HG03039 (cell line): Measurements from ENCODE around the gene AMIGO3.
"Not testable (repeated sequence)": the region's sequence is repeated elsewhere in the genome, so short reads cannot be mapped to it uniquely, and the experiment has no call there.

ENCODE experiments used
- ATAC-seq: cut with Tn5 transposase; IDR thresholded peaks from one replicate; pipeline ENCODE4 v1.9.1; 2021; ENCODE audit warnings: mild to moderate bottlenecking, moderate library complexity; ENCODE audit not compliant: unreplicated experiment

AMIGO3 gene

DNA sequence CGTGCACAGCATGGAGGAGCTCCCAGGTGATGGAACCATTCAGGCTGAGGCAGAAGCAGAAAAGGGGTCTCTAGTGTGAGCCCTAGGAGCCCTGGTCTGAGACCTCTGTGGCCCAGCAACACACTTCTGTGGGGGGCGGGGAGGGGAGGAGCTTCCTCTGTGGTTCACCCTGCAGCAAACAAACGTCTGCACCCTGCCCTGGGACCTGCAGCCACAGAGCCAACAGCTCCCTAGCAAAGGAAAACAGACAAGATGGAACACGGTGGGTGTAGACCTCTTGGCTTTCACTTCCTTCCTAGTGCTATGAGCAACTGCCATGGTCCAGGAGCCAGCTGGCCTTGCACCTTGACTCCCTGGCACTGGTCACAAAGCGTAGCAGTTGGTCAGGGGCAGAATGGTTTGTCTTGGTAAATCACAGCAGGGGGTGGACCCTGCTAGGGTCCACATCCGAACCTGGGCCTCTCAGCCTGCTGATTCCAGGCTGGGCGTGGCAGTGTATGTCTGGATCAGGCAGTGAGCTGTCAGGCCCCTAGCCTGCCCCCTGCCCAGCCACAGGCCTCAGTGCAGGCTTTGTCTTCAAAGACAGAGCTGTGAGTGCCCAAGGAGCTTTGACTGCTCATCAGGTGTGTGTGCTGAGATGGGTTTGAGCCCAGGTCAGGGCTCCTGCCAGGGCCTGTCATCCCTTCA lies 6.7 kb downstream of the AMIGO3 start:
- no peak for ATAC-seq

DNA sequence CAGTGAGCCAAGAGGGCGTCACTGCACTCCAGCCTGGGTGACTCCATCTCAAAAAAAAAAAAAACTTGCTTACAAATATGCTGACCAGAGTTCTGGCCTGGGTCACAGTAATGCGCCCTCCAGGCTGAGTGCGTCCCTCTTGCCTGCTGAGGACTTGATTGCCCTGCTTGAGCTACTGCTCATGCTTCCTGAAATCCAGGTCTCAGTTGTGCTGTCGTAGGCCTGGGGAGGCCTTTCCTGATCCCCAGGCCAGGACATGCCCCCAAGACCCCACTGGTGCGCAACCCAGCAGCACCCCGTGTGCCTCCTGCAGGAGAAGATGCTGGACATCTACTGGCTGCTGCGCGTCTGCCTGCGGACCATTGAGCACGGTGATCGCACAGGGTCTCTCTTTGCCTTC lies 7.3 kb downstream of the AMIGO3 start:
- ATAC-seq, result no peak

DNA sequence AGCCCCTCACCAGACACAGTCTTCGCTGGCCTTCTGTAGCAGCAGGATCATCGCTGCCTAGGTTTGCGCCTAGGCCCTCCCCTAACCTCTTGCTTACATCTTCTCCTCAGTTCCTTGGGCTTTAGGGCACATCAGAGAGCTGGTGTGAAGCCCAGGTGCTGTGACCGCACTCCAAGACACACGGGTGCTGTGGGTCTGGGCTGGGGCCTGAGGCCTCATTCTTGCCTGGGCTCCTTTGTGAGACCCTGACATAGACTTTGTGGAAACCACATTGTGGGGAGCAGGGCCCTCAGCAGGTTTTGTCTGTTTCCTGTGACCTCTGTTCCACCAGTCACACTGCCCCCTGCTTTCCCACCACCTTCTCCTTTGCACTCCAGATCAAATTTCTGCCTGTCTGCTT lies 8.0 kb downstream of the AMIGO3 start:
- ATAC-seq, result no peak

DNA sequence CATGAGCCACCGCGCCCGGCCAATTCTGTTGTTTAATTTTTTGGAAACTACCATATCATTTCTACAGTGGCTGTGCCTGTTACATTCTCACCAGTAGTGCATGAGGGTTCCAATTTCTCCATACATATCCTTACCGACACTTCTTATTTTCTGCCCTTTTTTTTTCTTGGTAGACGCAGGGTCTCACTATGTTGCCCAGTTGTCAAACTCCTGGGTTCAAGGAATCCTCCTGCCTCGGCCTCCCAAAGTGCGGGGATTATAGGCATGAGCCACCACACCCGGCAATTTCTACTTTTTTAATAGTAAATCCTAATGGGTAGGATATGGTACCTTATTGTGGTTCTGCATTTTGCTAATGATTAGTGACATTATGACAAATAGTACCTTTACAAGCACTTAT lies 9.6 kb downstream of the AMIGO3 start:
- no peak for ATAC-seq

DNA sequence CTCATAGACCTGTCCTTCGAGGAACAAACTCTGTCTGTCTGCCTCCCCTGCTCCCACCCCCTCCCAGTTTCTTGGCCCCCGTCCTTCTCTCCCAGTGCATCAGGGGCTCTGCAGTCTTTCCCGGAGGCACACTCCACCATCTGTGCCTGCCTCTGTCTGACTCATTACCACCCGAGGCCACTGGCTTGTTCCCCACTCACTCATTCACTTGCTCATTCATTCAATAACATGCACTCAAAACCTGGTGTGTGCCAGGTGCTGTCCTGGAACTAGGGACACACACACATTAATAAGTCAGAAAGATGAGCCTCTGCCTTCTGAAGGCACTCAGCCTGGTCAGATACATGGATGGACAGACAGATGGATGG lies 12.4 kb downstream of the AMIGO3 start:
- no peak for ATAC-seq

DNA sequence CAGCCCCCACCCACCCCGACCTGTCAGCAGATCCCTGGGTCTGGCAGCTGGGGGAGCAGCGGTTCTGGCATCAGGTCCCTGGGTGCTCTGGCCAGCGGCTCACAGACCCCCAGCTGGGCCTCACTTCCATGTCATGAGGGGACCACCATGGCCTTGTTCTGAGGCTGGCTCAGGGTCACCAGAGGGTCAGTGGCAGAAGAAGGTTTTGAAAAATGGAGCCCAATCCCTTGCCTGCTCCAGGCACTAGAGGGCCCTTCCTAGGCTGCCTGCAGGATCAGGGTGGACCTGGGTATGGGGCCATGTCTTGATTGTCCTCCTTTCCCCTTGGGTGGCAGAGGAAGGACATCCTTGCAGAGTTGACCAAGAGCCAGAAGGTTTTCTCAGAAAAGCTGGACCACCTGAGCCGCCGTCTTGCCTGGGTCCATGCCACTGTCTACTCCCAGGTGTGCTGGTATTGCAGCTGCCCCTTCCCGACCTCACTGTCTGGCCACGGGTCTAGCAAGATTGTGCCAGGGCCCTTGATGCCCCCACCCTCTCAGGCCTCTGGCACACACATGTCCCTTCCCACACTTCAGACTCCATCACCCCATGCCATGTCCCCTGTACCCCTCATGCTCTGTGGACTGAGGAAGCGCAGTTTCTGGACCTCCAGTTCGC lies 12.9 kb downstream of the AMIGO3 start:
- ATAC-seq, result no peak

DNA sequence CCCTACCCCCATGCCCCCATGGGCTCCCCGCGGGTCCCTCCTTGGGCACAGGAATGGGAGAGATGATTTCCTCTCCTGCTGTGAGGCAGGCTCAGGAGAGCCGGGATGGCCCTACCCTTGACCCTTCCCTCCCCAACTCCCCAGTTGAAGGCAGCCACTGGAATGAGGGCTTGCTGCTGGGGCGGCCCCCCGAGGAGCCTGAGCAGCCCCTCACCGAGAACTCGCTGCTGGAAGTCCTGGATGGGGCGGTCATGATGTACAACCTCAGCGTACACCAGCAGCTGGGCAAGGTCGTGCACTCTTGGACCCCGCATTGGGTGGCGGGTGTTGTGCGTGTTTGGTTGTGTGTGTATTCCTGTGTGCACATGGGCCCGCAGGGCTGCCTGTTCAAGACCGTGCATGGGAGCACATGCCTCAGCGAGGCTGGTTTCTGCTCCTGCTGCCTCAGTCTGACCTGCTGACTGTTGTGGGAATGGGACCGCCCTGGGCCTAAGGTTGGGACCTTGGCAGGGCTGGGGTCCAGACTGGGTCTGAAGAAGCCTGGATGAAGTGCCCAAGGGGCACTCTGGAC lies 14.0 kb downstream of the AMIGO3 start:
- ATAC-seq, result no peak

DNA sequence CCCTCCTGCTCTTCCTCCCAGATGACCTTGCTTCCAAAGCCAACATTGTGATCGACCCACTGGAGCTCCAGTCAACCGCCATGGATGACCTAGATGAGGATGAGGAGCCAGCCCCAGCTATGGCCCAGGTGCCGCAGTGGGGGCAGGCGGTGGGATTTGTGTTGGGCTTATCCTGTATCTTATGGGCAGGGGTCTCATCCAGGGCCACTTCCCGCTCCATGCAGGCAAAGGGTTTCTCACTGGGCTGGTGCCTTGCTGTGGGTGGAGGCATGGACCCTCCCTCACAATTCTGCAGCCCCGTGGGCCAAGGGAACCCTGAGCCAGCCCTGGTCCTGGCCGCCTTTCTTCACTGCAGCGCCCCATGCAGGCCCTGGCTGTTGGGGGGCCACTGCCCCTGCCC lies 14.9 kb downstream of the AMIGO3 start:
- ATAC-seq, result no peak

DNA sequence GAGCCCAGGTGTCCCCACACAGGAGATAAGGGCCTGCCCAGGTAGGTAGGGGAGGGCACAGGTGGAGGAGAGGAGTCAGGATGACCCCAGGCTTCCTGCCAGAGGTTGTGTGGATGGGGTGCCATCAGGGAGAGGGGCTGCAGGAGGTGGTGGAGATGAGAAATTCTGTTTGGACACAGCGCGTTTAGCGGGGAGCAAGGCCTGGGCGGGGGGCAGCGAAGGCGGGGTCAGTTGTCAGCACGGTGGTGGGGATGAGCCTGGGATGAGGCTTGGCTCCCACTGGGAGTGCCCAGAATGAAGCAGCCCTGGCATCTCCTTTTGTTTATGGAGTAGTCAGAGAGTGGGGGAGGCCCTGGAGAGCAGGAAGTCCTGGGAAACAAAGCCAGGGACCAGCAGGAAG lies 15.5 kb downstream of the AMIGO3 start:
- ATAC-seq, result no peak

DNA sequence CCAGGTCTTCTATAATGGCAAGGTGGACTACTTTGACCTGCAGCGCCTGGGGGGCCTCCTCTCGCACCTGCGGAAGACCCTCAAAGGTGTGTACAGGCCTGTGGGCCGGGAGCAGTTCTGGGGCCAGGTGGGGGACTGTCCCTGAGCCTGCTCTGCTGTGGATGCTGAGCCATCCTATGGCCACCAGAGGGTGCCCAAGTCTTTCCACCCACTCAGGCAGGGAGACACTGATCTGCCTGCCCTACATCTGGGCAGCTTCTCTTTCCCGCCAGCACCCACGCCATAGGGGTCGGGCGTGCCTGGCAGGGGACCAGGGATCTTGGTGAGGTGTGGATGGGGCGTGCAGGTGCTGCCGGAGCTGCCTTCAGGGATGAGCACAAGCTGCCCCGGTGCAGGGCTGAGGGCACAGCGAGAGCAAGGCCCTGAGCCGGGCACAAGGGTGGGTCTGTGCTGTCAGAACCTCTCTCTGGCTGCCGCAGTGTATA lies 16.0 kb downstream of the AMIGO3 start:
- no peak for ATAC-seq

DNA sequence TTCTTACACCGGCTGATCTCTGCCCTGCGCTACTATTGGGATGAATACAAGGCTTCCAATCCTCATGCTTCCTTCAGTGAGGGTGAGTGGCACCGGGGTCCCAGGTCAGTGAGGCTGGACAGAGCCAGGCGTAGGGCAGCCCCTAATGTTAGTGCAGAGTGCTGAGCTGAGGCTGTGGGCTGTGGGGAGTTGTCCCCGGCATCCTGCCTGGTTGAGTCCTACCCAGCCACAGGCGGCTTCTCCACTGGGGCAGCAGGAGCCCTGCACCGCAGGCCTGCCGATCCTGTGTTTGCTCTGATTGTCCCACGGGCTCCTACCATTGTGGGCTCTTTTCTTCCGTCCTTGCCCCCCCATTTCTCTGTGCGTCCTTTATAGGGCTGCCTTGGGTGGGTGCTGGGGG lies 16.8 kb downstream of the AMIGO3 start:
- no peak for ATAC-seq

DNA sequence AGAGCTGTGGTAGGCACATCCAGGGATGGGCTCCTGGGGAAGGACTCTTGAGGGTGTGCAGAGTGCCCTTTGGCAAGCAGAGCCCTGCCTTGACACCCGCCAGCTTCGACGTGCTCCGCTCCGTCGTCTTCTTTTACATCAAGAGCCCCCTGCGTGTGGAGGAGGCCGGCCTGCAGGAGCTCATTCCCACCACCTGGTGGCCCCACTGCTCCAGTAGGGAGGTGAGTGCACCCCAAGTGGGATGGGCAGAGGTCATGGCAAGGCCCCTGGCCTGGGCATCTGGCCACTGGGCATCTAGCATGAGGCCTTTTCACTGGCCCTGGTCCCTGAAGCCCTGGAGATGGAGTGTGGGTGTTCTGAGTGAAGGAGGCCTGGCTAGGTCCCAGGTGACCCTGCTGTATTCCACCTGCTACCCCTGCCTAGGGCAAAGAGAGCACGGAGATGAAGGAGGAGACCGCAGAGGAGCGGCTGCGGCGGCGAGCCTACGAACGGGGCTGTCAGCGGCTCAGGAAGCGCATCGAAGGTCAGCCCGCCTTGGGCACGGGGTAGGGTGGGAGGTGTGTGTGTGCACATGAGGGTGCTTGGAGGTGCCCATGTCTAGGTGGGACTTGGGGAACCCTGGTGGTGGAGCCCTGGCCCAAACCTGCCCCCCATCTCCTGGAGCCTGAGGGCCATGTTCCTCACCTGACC lies 18.0 kb downstream of the AMIGO3 start:
- ATAC-seq, result no peak

DNA sequence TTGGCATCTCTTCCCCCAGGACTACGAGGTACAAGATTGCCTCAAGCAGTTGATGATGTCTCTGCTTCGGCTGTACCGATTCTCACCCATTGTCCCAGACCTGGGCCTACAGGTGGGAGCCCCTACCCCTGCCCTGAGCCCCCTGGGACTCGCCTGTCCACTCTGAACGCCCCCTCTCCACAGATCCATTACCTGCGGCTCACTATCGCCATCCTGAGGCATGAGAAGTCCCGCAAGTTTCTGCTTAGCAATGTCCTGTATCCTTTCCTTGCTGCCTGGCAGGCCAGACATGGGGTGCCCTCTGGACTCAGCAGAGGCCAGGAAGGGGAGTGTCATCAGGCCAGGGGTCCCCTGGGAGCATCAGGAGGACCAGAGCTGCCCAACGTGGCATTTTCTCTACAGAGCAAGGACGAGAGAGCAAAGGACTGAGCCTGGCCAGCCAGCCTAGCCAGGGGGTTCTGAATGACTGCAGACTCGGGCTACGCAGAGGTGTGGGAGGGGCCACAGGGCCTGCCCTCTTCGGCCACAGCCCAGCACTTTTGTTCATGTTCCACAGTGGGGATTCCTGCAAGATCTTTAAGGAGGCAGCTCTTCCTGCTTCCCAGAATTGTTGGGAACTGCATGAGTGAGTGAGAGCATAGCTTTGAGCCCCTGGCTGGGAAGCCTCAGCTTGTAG lies 18.9 kb downstream of the AMIGO3 start:
- ATAC-seq, result no peak

DNA sequence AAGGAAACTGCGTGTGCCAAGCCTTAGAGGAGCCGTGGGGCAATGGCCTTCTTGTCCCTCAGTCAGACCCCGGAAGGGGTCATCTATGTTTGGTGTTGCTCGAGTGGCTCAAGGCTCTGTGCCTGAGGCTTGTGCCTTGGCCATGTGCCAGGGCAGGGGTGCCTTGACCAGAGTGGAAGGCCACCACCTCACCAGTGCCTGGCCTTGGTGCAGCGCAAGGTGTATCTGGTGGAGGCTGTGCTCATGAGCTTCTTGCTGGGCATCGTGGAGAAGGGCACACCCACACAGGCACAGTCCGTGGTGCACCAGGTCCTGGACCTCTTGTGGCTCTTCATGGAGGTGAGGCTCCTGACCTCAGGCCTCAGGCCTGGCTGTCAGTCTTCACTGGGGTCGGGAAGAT lies 19.5 kb downstream of the AMIGO3 start:
- ATAC-seq, result no peak

DNA sequence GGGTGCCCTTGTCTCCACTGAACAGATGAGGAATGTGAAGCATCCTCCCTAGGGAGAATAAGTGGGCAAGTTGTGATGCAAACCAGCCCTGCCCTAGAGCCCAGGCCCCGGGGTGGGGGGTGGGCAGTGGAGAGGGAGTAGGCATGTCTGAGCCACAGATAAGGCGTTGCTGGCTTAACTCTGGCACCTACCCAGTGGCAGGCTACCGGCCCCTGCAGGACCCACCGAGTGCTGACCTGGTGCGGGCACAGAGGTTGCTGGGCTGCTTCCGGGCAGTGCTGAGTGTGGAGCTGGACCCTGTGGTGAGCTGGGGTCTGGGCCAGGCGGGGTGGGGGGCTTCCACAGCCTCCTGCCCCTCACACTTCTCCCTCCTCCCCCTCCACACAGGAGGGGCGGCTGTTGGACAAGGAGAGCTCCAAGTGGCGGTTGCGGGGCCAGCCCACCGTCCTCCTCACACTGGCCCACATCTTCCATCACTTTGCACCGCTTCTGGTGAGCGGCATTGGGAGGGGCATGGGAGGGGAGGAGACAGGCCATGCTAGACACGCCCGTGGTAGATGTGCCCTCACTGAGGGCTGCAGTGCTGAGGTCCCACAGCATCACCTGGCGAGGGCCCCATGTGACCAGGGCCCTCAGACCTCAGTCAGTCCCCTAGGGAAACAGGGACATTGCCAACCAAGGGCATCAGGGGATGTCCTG lies 20.1 kb downstream of the AMIGO3 start:
- ATAC-seq, result no peak

DNA sequence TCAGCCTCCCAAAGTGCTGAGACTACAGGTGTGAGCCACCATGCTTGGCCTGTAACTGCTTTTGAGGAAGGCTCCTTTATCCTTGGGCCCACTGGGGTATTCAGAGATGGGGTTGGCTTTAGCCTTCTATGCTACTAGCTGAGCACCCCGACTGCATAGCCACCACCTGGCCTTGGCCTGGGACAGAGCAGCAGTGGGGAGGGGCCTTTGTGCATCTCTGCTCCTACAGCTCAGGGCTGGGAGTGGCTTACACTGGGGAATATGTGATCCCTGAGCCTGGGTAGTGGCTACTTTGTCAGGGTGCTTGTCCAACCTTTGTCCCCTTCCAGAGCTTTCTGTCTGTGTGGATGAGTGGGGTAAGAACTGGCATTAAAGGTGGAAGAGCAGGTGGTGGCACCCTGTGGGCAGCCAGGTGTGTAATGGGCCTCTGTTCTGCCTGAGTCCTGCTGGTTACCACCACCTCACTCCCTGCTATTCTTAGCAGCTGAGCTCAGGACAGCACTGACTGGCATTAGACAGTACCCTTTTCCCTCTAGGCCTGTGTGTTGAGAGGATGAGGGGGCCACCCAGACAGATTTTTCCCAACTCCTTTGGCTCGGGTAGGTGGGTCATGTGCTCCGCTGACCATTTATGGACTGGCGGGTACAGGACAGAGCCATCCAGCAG lies 24.0 kb downstream of the AMIGO3 start:
- ATAC-seq, result not testable (repeated sequence)

DNA sequence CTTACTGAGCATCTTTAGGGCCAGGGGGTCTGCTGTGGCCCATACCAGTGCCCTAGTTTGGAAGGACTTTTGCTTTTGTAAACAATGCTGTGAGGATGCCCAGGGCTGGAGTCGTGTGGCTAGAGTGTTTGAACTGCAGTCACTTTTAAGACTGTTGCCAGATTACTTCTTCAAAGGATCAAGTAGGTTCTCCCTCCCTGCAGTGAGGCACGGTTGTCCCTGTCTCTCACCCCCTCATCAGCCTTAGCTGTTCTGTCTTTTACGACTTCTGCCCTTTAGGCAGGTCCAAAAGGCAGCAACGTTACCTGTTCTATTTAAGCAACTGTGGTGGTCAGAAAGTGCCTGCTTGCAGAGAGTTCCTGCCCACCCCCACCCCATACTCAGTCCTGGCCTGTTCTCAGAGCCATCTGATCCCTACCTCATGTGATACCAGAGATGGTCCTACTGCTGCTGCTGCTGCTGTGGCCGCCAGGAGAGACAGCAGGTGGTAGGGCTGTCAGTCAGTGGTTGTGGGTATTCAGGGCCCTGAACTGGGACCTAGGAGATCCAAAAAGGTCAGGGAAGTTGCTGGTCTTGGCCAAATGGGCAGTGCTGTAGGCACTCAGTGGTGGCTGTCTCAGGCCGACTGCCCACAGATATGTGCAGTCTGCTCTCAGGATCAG lies 24.9 kb downstream of the AMIGO3 start:
- not testable (repeated sequence) for ATAC-seq

DNA sequence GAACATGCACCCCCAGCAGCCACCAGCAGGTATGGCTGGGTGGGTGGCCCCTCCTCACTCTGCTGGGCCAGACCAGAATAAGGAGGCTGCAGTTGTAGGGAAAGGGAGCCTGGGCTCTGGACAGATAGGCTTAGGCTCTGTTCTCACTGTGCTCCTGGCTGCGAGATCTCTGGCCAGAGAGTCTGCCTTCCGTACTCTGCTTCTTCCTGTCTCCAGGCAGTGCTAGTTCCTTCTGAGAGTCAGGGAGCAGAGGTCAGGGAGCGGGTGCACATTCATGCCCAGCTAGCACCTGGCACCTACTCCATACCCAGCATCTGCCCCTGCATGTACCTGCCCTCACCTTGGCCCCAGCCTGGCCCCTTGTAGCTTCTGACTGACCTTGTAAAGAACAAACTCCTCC lies 28.0 kb downstream of the AMIGO3 start:
- not testable (repeated sequence) for ATAC-seq

DNA sequence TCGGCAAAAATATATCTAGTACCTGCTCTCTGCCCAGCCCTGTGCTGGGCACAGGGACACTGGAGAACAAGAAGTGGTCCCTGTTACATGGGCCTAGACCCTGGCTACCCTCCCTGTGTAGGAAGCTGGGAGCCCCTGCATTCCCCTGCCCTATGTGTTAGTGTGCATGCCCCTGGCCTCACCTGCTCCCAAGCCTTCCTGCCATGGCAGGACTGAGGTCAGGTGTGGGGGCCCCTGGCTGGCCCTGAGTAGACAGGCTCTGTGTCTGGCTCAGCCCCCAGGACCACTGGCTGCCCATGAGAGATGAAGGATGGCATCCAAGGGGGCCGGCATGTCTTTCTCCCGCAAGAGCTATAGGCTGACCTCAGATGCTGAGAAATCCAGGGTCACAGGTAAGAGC lies 28.6 kb downstream of the AMIGO3 start:
- ATAC-seq, result not testable (repeated sequence)
